ENCODE measurements around the gene TMTC2. TPM values are rescaled to one million over a fixed set of nuclear protein-coding genes. Genes with fewer than 3 reads are reported as not detected.

Gene TMTC2
- total and polyA plus RNA-seq, 2 experiments from 2014 or later, result 0.36 to 5.6 TPM

DNA sequence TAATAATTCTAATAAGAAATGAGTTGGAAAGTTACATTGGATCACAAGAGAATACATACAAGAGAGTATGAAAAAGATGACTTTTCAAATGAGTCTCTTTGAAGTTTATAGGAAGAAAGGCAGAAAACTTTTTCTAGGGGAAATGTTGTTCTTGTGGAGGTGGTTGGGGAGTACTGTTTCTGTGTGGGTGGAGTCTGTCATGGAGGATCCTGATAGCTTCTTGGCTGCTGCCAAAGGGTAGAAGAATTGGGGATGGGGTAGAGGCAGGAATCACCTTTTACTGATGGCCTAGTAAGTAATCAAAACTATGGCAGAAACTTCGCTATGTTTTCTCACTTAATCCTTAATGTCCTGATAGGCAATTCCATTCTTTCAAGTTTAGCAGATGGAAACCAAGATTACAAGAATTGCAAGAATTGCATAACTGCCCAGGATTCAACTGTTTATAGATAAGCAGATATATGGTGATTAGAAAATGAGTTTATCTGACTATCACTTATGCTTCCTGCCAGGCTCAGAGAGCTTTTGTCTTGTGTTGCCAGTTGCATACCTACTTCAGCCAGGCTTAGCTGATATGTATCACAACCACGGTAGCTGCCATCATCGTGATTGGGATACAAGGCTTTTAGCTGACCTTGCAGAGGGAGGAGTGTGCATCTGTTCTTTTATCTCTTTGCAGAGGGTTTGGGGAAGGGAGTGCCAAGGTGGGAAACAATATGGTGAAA, 463.9 kb downstream of the TMTC2 start:
- WGBS, 2 experiments (ENCODE audit: low coverage in 1 of 2, low lambda C conversion rate in 2 of 2, missing lambda C conversion rate in 2 of 2), result 53 to 77% methylated on average over 3 of the region's 3 CpGs
- no peak for DNase-seq
- Histone ChIP-seq H3K9ac (no peak overlapping the region), H3K4me2 (ENCODE audit: unreplicated experiment) (no peak overlapping the region), H3K4me1 (ENCODE audit: insufficient read depth) (no peaks in the 10 kb centered on the region), H3K9me2 (ENCODE audit: insufficient read depth) (no peaks in the 10 kb centered on the region), H2AFZ (no peak overlapping the region), H4K20me1 (ENCODE audit: insufficient read depth) (no peaks in the 10 kb centered on the region), H3K27ac (no peak overlapping the region), H3F3A (ENCODE audit: insufficient read depth) (no peaks in the 10 kb centered on the region), H3K9me3 (ENCODE audit: low read depth) (no peaks in the 10 kb centered on the region), H3K27me3 (replicated peaks; ENCODE audit: insufficient read depth) (no peaks in the 10 kb centered on the region), H3K79me2 (ENCODE audit: insufficient read depth) (no peaks in the 10 kb centered on the region), H3K4me3 (no peak overlapping the region), H3K36me3 (ENCODE audit: low read depth) (no peaks in the 10 kb centered on the region)
- in situ Hi-C loops (cut with MboI), result no loop called here
- no peak for TF ChIP-seq EZH2phosphoT487 (IDR thresholded peaks at IDR 0.05; ENCODE audit: insufficient read depth, low read depth)
- TF ChIP-seq EZH2 (IDR thresholded peaks at IDR 0.05; ENCODE audit: insufficient read depth, poor library complexity, severe bottlenecking), result no peak

DNA sequence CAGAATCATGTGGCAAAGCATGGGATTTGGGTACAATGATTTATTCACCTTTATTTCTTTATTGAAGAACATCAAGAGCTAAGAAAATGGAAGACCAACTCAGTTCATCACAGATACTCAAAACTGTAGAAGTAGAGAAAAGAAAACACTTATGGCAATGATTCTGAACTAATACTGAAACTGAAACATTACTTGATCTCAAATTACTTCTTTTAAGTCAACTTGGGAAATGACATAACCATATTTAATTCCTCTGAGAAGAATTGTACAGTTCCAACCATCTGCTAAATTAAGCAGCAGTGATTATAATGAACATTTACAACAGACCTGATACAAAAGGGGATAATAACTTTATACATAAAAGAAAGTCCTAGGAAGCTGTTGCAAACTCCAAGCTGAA, 466.5 kb downstream of the TMTC2 start:
- Histone ChIP-seq H3K4me3 (no peak overlapping the region), H3K4me2 (ENCODE audit: unreplicated experiment) (no peak overlapping the region), H2AFZ (no peak overlapping the region), H3K79me2 (ENCODE audit: insufficient read depth) (no peaks in the 10 kb centered on the region), H3K9me2 (ENCODE audit: insufficient read depth) (no peaks in the 10 kb centered on the region), H3K36me3 (ENCODE audit: low read depth) (no peaks in the 10 kb centered on the region), H3K9ac (no peak overlapping the region), H3K4me1 (ENCODE audit: insufficient read depth) (no peaks in the 10 kb centered on the region), H3K27me3 (replicated peaks; ENCODE audit: insufficient read depth) (no peaks in the 10 kb centered on the region), H3F3A (ENCODE audit: insufficient read depth) (no peaks in the 10 kb centered on the region), H3K9me3 (ENCODE audit: low read depth) (no peaks in the 10 kb centered on the region), H3K27ac (no peak overlapping the region), H4K20me1 (ENCODE audit: insufficient read depth) (no peaks in the 10 kb centered on the region)
- in situ Hi-C loops (cut with MboI), result no loop called here
- no peak for DNase-seq
- no peak for TF ChIP-seq EZH2phosphoT487 (IDR thresholded peaks at IDR 0.05; ENCODE audit: insufficient read depth, low read depth)
- TF ChIP-seq EZH2 (IDR thresholded peaks at IDR 0.05; ENCODE audit: insufficient read depth, poor library complexity, severe bottlenecking), result no peak

DNA sequence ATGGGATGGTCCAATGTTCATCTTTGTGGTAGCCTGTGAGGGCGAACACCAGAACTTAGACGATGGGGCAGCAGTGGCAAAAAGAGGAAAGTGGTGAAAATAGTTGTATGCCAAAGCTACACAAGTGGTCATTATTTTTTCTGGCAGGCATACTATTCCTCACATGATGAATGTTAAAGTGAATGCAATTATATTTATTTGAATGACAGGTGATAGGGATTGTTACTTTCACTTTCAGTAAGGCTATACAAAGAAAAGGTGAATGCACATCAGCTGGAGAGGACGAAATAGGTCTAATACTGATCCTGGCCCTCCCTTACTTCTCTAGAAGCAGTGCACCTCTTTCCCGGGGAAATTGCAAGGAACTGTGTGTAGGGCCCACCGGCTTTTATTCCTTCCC, 470.1 kb downstream of the TMTC2 start:
- Histone ChIP-seq H3K27ac (no peak overlapping the region), H3F3A (ENCODE audit: insufficient read depth) (0 out of 2 replicates have a peak, but pooled peaks cover 3% of the 10 kb centered on the region), H3K9ac (no peak overlapping the region), H3K27me3 (replicated peaks; ENCODE audit: insufficient read depth) (no peaks in the 10 kb centered on the region), H3K4me3 (no peak overlapping the region), H3K79me2 (ENCODE audit: insufficient read depth) (no peaks in the 10 kb centered on the region), H4K20me1 (ENCODE audit: insufficient read depth) (no peaks in the 10 kb centered on the region), H3K9me2 (ENCODE audit: insufficient read depth) (no peaks in the 10 kb centered on the region), H3K9me3 (ENCODE audit: low read depth) (no peaks in the 10 kb centered on the region), H3K4me2 (ENCODE audit: unreplicated experiment) (no peak overlapping the region), H3K36me3 (ENCODE audit: low read depth) (no peaks in the 10 kb centered on the region), H3K4me1 (ENCODE audit: insufficient read depth) (peaks cover 11% of the 10 kb centered on the region), H2AFZ (no peak overlapping the region)
- WGBS, 2 experiments (ENCODE audit: low coverage in 1 of 2, low lambda C conversion rate in 2 of 2, missing lambda C conversion rate in 2 of 2), result 67 to 72% methylated on average over 5 of the region's 5 CpGs
- no peak for DNase-seq
- TF ChIP-seq EZH2 (IDR thresholded peaks at IDR 0.05; ENCODE audit: insufficient read depth, poor library complexity, severe bottlenecking), result no peak
- no peak for TF ChIP-seq EZH2phosphoT487 (IDR thresholded peaks at IDR 0.05; ENCODE audit: insufficient read depth, low read depth)
- in situ Hi-C loops (cut with MboI), result no loop called here

- Histone ChIP-seq H4K20me1 (ENCODE audit: insufficient read depth) (no peaks in the 10 kb centered on the region), H3K9me3 (ENCODE audit: low read depth) (no peaks in the 10 kb centered on the region), H3K79me2 (ENCODE audit: insufficient read depth) (no peaks in the 10 kb centered on the region), H3K9me2 (ENCODE audit: insufficient read depth) (no peaks in the 10 kb centered on the region), H2AFZ (no peak overlapping the region), H3K27me3 (replicated peaks; ENCODE audit: insufficient read depth) (no peaks in the 10 kb centered on the region), H3K36me3 (ENCODE audit: low read depth) (no peaks in the 10 kb centered on the region), H3K9ac (no peak overlapping the region), H3F3A (ENCODE audit: insufficient read depth) (0 out of 2 replicates have a peak, but pooled peaks cover 5% of the 10 kb centered on the region), H3K4me3 (no peak overlapping the region), H3K4me1 (ENCODE audit: insufficient read depth) (peaks cover 18% of the 10 kb centered on the region), H3K27ac (no peak overlapping the region), H3K4me2 (ENCODE audit: unreplicated experiment) (no peak overlapping the region)
- no peak for DNase-seq
- WGBS, 2 experiments (ENCODE audit: low coverage in 1 of 2, low lambda C conversion rate in 2 of 2, missing lambda C conversion rate in 2 of 2), result 41 to 43% methylated on average over 4 of the region's 4 CpGs
- in situ Hi-C loops (cut with MboI), result no loop called here
- no peak for TF ChIP-seq EZH2 (IDR thresholded peaks at IDR 0.05; ENCODE audit: insufficient read depth, poor library complexity, severe bottlenecking)
- TF ChIP-seq EZH2phosphoT487 (IDR thresholded peaks at IDR 0.05; ENCODE audit: insufficient read depth, low read depth), result no peak
These were observed 470.9 kb downstream of the TMTC2 start for GRCh38 chr12:83157604-83158003.

All from GM23248 (cell line).